Naive B cell (primary cell): ENCODE measurements around the gene BPI. TPM values are rescaled to one million over a fixed set of nuclear protein-coding genes. Genes with fewer than 3 reads are reported as not detected.
A peak's percentile ranks its signal among the peaks of the same experiment; 100 is the strongest.
"Not testable (repeated sequence)": the region's sequence is repeated elsewhere in the genome, so short reads cannot be mapped to it uniquely, and the experiment has no call there.

ENCODE experiments used
- ATAC-seq, 2 donors: fragments of 150-1000 bp; cut with Tn5 transposase; 2 replicates each; pipeline ENCODE4 v1.10.0; 2021; ENCODE audit warnings: low read depth in 2 of 2, mild to moderate bottlenecking in 2 of 2, moderate library complexity in 2 of 2
- DNase-seq: peaks from one replicate; pipeline ENCODE4 v3.0.0; 2022
- H3K27ac Mint-ChIP-seq, 6 donors: one replicate each; pipeline ENCODE4 v1.8.0; 2020 to 2022; ENCODE audit warnings: mild to moderate bottlenecking in 6 of 6, mixed read lengths in 6 of 6, moderate library complexity in 5 of 6, inconsistent platforms in 2 of 6
- H3K27me3 Mint-ChIP-seq, 3 donors: one replicate each; pipeline ENCODE4 v1.8.0; 2021 to 2022; ENCODE audit warnings: mixed read lengths in 3 of 3, mild to moderate bottlenecking in 1 of 3
- H3K36me3 Mint-ChIP-seq, 2 donors: one replicate each; pipeline ENCODE4 v1.8.0; 2020 to 2022; ENCODE audit warnings: mixed read lengths in 2 of 2, inconsistent platforms in 1 of 2, mild to moderate bottlenecking in 1 of 2
- H3K4me1 Mint-ChIP-seq, 3 donors: one replicate each; pipeline ENCODE4 v1.8.0; 2020 to 2022; ENCODE audit warnings: mixed read lengths in 3 of 3, inconsistent platforms in 1 of 3, mild to moderate bottlenecking in 1 of 3, moderate library complexity in 1 of 3
- H3K4me3 Mint-ChIP-seq, 8 donors: one replicate each; pipeline ENCODE4 v1.8.0; 2020 to 2022; ENCODE audit warnings: mild to moderate bottlenecking in 8 of 8, mixed read lengths in 8 of 8, moderate library complexity in 8 of 8, inconsistent platforms in 2 of 8
- H3K9me3 Mint-ChIP-seq, 7 donors: one replicate each; pipeline ENCODE4 v1.8.0; 2020 to 2022; ENCODE audit warnings: mixed read lengths in 7 of 7, mild to moderate bottlenecking in 5 of 7, inconsistent platforms in 2 of 7, moderate library complexity in 1 of 7
- polyA plus RNA-seq, 6 donors: library from polyadenylated mRNA; unstranded; fragments of 300-500 nt; fragmentation: Illumina TruSeq; gene quantifications; one replicate each; pipeline ENCODE4 v1.2.3, GENCODE V29; 2021; ENCODE audit warnings: low read depth in 6 of 6

Gene BPI
- polyA plus RNA-seq = not detected

DNA sequence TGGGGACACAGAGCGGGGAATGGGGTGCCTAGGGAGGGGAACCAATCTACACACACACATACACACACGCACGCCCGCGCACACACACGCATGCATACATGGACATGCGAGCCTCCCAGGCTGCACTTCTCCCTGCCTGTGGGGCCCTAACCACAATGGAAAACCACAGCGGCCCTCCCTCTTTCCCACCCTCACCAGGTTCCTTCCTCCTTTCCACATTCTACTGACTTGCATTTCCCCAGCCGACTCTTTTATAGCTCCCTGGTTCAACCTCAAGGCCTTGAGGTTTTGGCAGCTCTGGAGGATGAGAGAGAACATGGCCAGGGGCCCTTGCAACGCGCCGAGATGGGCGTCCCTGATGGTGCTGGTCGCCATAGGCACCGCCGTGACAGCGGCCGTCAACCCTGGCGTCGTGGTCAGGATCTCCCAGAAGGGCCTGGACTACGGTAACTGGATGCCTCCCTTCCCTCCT, at the start of gene BPI:
BPI (plus strand) TSS at position 249 of the 472 bp plus-strand sequence; CDS start at position 317, 68 bp downstream.
- H3K36me3 Mint-ChIP-seq = no peaks in the 10 kb centered on the region
- H3K9me3 Mint-ChIP-seq = peaks cover 0 to 4% (median 0%) of the 10 kb centered on the region in 7 donors
- H3K4me1 Mint-ChIP-seq = peaks cover 0 to 17% (median 11%) of the 10 kb centered on the region in 3 donors
- no peak for DNase-seq
- H3K27ac Mint-ChIP-seq = no peak within 1 kb of the TSS
- ATAC-seq = no peak
- peaks cover 60 to 75% (median 69%) of the 10 kb centered on the region in 3 donors for H3K27me3 Mint-ChIP-seq
- H3K4me3 Mint-ChIP-seq = peak within 1 kb of the TSS in 1 of 8 donors; percentile 40

DNA sequence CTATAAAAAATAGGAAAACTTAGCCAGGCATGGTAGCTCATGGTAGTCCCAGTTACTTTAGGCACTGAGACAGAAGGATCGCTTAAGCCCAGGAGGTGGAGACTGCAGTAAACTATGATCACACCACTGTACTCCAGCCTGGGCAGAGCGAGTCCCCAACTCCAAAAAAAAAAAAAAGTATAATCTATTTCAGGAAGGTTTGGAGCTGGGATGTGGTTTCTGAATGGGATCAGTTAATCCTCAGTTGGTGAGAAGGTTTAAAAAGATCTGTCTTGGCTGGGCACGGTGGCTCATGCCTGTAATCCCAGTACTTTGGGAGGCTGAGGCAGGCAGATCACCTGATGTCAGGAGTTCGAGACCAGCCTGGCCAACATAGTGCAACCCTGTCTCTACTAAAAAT, 49.3 kb upstream of the BPI start:
- not testable (repeated sequence) for ATAC-seq, H3K4me1 Mint-ChIP-seq, H3K4me3 Mint-ChIP-seq, H3K27ac Mint-ChIP-seq, DNase-seq, H3K9me3 Mint-ChIP-seq
- Mint-ChIP-seq H3K36me3 (peaks cover 0 to 13% of the 10 kb centered on the region in 2 donors), H3K27me3 (peaks cover 30 to 64% (median 61%) of the 10 kb centered on the region in 3 donors)

DNA sequence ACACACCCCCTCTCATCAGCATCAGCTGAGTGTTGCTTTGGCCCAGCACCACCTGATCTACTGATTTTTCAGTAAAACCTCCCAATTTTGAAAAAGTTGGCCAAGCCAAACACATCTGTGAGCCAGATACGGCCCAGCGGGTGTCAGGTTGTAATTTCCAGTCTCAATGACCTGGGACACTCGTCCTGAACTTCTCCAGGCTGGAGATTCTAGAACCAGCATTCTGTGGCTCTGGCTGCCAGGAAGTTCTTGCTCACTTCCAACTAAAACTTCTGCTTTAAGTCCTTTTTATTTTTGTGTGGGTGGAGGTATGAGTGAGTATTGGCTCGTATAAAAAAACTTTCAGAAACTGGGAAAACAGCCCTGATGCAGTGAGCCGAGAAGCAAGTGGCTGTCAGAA, 48.6 kb upstream of the BPI start:
- Mint-ChIP-seq H3K27me3 (peaks cover 36 to 65% (median 64%) of the 10 kb centered on the region in 3 donors), H3K36me3 (peaks cover 0 to 13% of the 10 kb centered on the region in 2 donors), H3K4me1 (peaks cover 0 to 4% (median 0%) of the 10 kb centered on the region in 3 donors), H3K27ac (no peak overlapping the region), H3K9me3 (peaks cover 0 to 7% (median 0%) of the 10 kb centered on the region in 7 donors), H3K4me3 (no peak overlapping the region)
- DNase-seq = no peak
- no peak for ATAC-seq

DNA sequence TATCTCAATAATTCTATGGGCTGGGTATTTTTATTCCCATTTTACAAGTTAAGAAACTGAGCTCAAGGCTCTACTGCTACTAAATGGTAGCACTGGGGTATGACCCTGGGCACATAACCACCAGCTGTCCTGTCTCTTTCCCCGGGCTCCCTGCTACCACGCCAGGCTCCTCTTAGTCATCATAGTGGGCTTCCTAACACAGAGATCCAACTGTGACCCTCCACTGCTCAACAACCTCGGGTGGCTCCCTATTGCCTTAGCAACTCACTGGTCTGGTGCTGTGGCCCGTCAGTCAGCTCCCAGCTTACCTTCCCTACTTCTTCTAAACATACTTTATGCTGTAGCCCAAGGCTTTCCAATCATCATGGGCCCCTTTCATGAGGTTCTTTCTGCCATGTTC, 47.9 kb upstream of the BPI start:
- H3K4me1 Mint-ChIP-seq = peaks cover 3 to 8% (median 4%) of the 10 kb centered on the region in 3 donors
- peaks cover 0 to 13% of the 10 kb centered on the region in 2 donors for H3K36me3 Mint-ChIP-seq
- H3K4me3 Mint-ChIP-seq = peak overlapping the region in 1 of 8 donors; percentile 76
- DNase-seq (no peak), ATAC-seq (no peak)
- H3K27me3 Mint-ChIP-seq = peaks cover 37 to 66% (median 66%) of the 10 kb centered on the region in 3 donors
- no peak overlapping the region for H3K27ac Mint-ChIP-seq
- H3K9me3 Mint-ChIP-seq = peaks cover 0 to 7% (median 0%) of the 10 kb centered on the region in 7 donors

DNA sequence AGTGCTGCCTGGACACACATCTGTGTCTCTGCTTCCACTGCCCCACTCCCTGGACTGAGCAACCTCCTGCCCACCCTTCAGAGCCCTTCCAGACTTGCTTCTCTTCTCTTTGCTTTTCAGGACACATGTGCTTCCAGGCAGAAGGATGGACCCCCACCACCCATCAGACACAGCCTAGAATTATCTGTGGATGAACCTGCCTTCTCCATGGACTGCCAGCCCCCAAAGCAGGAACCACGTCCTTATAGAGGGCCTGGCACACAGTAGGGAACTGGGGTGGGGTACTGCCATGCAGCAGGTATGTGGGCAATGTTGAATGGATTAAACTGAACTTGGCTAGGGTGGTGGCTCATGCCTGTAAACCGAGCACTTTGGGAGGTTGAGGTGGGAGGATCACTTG, 47.0 kb upstream of the BPI start:
- DNase-seq = no peak
- no peak for ATAC-seq
- H3K27me3 Mint-ChIP-seq = peaks cover 43 to 74% (median 70%) of the 10 kb centered on the region in 3 donors

DNA sequence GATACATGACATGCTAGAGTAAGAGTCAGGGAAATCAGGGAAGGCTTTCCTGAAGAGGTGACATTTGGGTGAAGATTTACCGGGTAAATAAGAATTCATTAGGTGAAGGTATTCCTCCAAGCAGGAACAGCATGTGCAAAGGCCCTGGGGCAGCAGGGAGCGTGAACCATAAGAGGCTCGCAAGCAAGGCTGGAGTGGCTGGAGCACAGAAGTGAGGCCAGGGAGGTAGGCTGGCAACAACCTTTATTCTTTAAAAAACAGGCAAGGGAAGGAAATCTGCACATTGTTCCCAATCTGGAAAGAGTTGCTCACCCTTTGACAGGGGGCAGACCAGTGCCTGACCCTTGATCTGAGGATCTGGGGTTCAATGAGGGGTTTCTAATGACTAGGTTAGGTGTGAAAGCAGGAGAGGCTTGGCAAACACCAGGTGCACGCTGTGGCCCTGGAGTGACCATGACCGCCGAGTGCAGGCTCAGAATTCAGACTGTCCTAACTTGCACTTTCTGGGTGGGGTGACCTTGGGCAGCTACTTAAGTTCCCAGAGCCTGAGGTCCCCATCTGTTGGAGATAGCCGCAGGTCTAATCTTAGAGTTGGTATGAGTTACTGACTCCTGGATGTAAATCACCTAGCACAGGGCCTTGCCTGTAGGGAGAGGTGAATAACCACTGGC, 45.3 kb upstream of the BPI start:
- H3K27me3 Mint-ChIP-seq = peaks cover 50 to 78% (median 78%) of the 10 kb centered on the region in 3 donors

More for the DNA sequence above, 47.0 kb upstream of the BPI start:
- Mint-ChIP-seq H3K36me3 (peaks cover 0 to 13% of the 10 kb centered on the region in 2 donors), H3K4me3 (no peak overlapping the region), H3K27ac (no peak overlapping the region), H3K9me3 (peaks cover 0 to 7% (median 0%) of the 10 kb centered on the region in 7 donors), H3K4me1 (peaks cover 6 to 10% (median 6%) of the 10 kb centered on the region in 3 donors)

DNA sequence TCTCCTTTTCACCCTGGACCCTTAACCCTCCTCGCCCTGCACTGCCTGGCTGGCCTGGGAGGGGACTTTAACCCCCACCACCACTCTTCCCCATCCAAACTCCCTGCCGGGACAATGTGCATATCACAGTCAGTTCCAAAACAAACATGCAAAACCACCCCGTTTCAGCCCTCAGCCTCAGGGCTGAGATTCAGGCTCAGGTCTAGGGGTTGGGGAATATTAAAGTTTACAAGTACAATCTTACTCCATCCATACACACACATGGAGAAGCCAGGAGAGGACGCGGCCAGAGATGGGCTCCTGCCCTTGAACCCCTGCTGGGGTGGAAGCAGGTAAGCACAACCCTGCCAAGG, 44.0 kb upstream of the BPI start:
- Mint-ChIP-seq H3K9me3 (peaks cover 0 to 7% (median 0%) of the 10 kb centered on the region in 7 donors), H3K27ac (no peak overlapping the region), H3K4me3 (no peak overlapping the region), H3K27me3 (peaks cover 60 to 89% (median 84%) of the 10 kb centered on the region in 3 donors), H3K4me1 (peaks cover 6 to 10% (median 6%) of the 10 kb centered on the region in 3 donors), H3K36me3 (peaks cover 0 to 13% of the 10 kb centered on the region in 2 donors)
- ATAC-seq (no peak), DNase-seq (no peak)

More for the DNA sequence above, 45.3 kb upstream of the BPI start:
- Mint-ChIP-seq H3K27ac (no peak overlapping the region), H3K9me3 (peaks cover 0 to 7% (median 0%) of the 10 kb centered on the region in 7 donors), H3K4me3 (no peak overlapping the region), H3K36me3 (peaks cover 0 to 13% of the 10 kb centered on the region in 2 donors), H3K4me1 (peaks cover 6 to 10% (median 6%) of the 10 kb centered on the region in 3 donors)
- DNase-seq = no peak
- ATAC-seq = no peak

DNA sequence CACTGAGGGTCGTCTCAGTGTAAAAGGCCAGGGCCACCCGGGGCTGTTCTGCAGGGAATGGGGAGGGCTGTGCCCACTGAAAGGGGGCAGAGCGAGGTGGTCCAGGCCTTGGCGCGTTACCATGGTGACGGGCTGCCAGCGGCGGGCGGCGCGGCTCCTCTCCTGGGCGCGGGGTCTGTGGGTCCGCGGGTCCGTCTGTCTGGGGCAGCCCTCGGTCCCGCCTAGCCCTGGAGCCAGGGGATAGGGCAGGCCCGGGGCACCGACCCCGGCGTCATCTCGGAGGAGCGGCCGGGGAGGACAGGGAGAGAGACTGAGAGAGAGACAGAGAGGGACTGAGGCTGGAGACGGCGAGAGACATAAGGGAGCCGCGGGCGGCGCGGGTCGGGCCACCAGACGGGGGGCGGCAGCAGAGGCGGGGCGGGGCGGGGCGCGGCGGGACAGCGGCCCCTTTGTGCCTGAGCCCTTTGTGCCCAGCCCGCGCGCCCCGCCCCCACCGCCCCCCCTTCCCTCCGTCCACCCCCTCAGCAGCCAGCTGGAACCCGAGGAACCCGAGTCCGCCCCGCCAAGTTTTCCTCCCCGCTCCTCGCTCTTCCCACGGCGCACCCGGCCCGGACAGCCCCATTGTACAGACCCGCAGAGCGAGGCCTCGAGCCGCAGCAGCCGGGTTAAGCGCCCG, 43.4 kb upstream of the BPI start, which contains the start of gene KIAA1755:
KIAA1755 (minus strand) TSS at position 358 of the 676 bp plus-strand sequence; CDS start at position 123, 235 bp downstream.
- peaks cover 0 to 7% (median 0%) of the 10 kb centered on the region in 7 donors for H3K9me3 Mint-ChIP-seq
- peaks cover 6 to 10% (median 6%) of the 10 kb centered on the region in 3 donors for H3K4me1 Mint-ChIP-seq
- peak within 1 kb of the TSS in 5 of 8 donors; percentile 1 to 61 (median 38) for H3K4me3 Mint-ChIP-seq
- no peak for ATAC-seq
- peaks cover 63 to 87% (median 86%) of the 10 kb centered on the region in 3 donors for H3K27me3 Mint-ChIP-seq
- no peak for DNase-seq
- H3K36me3 Mint-ChIP-seq = peaks cover 0 to 13% of the 10 kb centered on the region in 2 donors
- peak within 1 kb of the TSS in 1 of 6 donors; percentile 86 for H3K27ac Mint-ChIP-seq

DNA sequence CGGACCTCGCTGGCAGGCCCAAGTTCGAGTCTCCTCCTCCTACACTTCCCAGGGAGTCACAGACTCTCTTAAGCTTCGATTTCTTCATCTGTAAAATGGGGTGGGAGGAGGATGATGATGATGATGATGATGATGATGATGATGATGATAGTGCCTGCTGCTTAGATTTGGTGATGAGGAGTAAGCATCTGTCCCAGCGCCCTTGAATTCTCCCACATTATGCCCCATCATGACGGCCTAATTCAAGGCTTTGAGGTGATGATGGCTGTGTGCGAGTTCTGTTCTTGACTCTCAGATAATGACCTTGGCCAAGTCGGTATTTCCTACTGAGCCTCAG, 42.9 kb upstream of the BPI start:
- Mint-ChIP-seq H3K36me3 (peaks cover 0 to 10% of the 10 kb centered on the region in 2 donors), H3K27ac (peak overlapping the region in 1 of 6 donors; percentile 86), H3K4me3 (peak overlapping the region in 5 of 8 donors; percentile 1 to 61 (median 38))

DNA sequence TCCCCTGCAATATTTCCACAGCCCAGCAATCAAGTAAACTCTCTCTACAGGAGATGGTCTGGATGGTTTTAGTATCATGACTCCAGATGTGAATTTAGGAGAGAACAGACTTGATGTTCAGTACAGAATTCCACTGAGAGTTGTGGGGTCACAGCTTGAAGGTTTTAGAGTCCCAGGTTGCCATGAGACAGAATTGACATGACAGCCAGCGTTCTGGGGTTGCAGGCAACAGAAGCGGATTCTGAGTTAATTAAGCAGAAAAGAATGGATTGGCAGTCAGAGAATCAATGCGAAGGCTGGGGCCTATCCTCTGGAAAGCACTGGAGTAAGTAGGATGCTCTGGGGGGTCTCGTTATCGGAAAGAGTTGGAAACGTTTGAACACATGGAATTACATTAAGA, 41.0 kb upstream of the BPI start:
- ATAC-seq = no peak
- Mint-ChIP-seq H3K27me3 (peaks cover 50 to 81% (median 63%) of the 10 kb centered on the region in 3 donors), H3K9me3 (peaks cover 0 to 7% (median 0%) of the 10 kb centered on the region in 7 donors)

More for the DNA sequence above, 42.9 kb upstream of the BPI start:
- no peak for ATAC-seq
- peaks cover 0 to 7% (median 0%) of the 10 kb centered on the region in 7 donors for H3K9me3 Mint-ChIP-seq
- peaks cover 6 to 10% (median 6%) of the 10 kb centered on the region in 3 donors for H3K4me1 Mint-ChIP-seq
- DNase-seq = no peak
- peaks cover 63 to 86% (median 81%) of the 10 kb centered on the region in 3 donors for H3K27me3 Mint-ChIP-seq

DNA sequence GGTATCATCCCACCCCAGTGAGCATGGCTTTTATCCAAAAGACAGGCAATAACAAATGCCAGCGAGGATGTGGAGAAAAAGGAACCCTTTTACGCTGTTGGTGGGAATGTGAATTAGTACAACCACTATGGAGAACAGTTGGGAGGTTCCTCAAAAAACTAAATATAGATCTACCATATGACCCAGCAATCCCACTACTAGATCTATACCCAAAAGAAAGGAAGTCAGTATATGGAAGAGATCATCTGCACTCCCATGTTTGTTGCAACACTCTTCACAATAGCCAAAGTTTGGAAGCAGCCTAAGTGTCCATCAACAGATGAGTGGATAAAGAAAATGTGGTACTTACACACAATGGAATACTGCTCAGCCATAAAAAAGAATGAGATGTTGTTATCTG, 37.5 kb upstream of the BPI start:
- Mint-ChIP-seq H3K27me3 (peaks cover 38 to 71% (median 58%) of the 10 kb centered on the region in 3 donors), H3K4me3 (no peak overlapping the region), H3K4me1 (no peaks in the 10 kb centered on the region), H3K9me3 (peaks cover 0 to 9% (median 5%) of the 10 kb centered on the region in 7 donors), H3K36me3 (no peaks in the 10 kb centered on the region), H3K27ac (no peak overlapping the region)
- ATAC-seq = no peak
- DNase-seq = no peak

More for the DNA sequence above, 41.0 kb upstream of the BPI start:
- Mint-ChIP-seq H3K4me3 (no peak overlapping the region), H3K36me3 (peaks cover 0 to 8% of the 10 kb centered on the region in 2 donors), H3K27ac (no peak overlapping the region), H3K4me1 (peaks cover 6 to 10% (median 6%) of the 10 kb centered on the region in 3 donors)
- no peak for DNase-seq

DNA sequence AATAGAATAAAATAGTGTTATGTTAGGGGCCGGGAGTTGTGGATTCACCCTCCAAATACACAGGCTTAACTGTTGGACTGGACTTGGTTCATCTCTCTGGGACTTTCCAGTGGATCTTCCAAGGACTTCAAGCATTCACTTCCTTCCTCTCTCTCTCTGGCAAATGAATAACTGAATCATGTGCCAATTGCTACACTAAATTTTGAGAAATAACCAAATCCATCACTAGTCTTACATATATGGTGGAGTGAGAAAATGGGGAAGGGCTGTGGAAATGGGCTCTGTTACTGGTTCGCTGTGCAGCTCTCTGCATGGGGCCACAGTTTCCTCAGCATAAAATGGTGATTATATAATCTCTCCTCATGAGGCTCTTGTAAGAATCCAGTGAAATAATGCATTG, 36.7 kb upstream of the BPI start:
- no peak for ATAC-seq
- no peaks in the 10 kb centered on the region for H3K36me3 Mint-ChIP-seq
- H3K4me3 Mint-ChIP-seq = no peak overlapping the region
- H3K9me3 Mint-ChIP-seq = peaks cover 0 to 9% (median 5%) of the 10 kb centered on the region in 7 donors
- no peaks in the 10 kb centered on the region for H3K4me1 Mint-ChIP-seq
- DNase-seq = no peak
- peaks cover 34 to 68% (median 60%) of the 10 kb centered on the region in 3 donors for H3K27me3 Mint-ChIP-seq
- no peak overlapping the region for H3K27ac Mint-ChIP-seq

DNA sequence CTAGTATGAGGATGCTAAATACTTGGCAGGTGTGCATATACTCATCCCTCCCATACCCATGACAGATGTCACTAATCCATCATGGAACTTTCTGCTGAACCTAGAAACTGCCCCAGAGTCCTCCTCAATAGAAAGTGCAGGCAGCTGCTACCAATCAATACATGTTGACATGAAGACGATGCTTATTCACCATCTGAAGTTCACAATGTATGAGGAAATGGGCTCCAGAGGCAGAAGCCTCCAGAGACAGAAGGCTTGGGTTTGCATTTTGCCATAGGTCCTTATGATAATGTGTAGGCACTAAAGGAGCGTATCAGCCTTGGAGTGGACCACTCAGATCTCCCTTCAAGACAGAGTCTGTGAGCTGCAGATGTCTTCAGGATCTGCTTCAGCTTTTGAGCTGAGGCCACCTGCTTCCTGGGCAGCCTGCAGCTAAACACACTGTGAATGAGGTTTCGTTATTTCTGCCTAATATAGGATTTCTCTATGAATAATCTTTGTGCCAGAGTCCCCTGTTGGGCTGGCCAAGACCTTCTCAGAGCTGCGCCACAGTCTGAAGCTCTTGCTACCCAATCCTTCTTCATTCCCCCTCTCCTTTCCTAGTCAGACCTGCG, 35.9 kb upstream of the BPI start:
- ATAC-seq = no peak

More for the DNA sequence above, 35.9 kb upstream of the BPI start:
- H3K4me3 Mint-ChIP-seq = no peak overlapping the region
- no peak for DNase-seq
- H3K27me3 Mint-ChIP-seq = peaks cover 36 to 61% (median 53%) of the 10 kb centered on the region in 3 donors
- no peaks in the 10 kb centered on the region for H3K4me1 Mint-ChIP-seq
- H3K27ac Mint-ChIP-seq = no peak overlapping the region
- peaks cover 0 to 9% (median 5%) of the 10 kb centered on the region in 7 donors for H3K9me3 Mint-ChIP-seq
- no peaks in the 10 kb centered on the region for H3K36me3 Mint-ChIP-seq
